K562 (cell line): ENCODE data around the gene DDR2. TPM values are rescaled to one million over a fixed set of nuclear protein-coding genes. Genes with fewer than 3 reads are reported as not detected.

Experiments used
- ATAC-seq: fragments of 200-7000 bp; cut with Tn5 transposase; 3 replicates; pipeline ENCODE4 v1.9.1; 2020; ENCODE audit warnings: moderate library complexity
- BruUV-seq: library from RNA; stranded (reverse); fragments of 400-500 nt; replicated peaks from 2 replicates; lab custom pipeline; 2021; lab: Mats Ljungman, UMichigan
- CTCF ChIA-PET: fragments of 300-600 bp; formaldehyde crosslinking; extraction: SDS; loops from one replicate; lab custom pipeline; 2021; ENCODE audit warnings: low intra/inter-chr PET ratio; lab: Yijun Ruan, JAX
- POLR2A ChIA-PET: fragments of 300-600, 350-650 bp; sonication (Branson Sonifier 250); formaldehyde crosslinking; extraction: SDS; loops from one replicate; lab custom pipeline; 2021; ENCODE audit warnings: antibody characterized with exemption, inconsistent platforms; lab: Yijun Ruan, JAX
- DNase-seq, 4 experiments: peaks; one replicate each; pipeline versions ENCODE4 v3.0.0 to v3.0.0-alpha.2; 2011 to 2018; ENCODE audit warnings: low spot score in 3 of 4, mixed read lengths in 3 of 4; ENCODE audit errors: extremely low read depth in 1 of 4
- FAIRE-seq: peaks from 2 replicates; lab custom pipeline; 2011; peaks lifted over from hg19 to GRCh38; lab: Jason Lieb, UNC
- H2AFZ ChIP-seq: 2 replicates; pipeline ENCODE4 v1.6.0; 2011; ENCODE audit warnings: low read depth, low read length, control low read depth, inconsistent platforms
- H3K27ac ChIP-seq: fragments of 200-600 bp; 3 replicates; pipeline ENCODE4 v1.8.0; 2011; ENCODE audit warnings: low read depth, mild to moderate bottlenecking, control low read depth, inconsistent platforms, low read length, moderate library complexity, mixed read lengths; ENCODE audit errors: extremely low read depth
- H3K27me3 ChIP-seq, 2 experiments: fragments of 300-600 bp in 1 of 2; 2 replicates in 1 of 2; 3 replicates in 1 of 2; pipeline versions ENCODE4 v1.6.0 to v1.8.0; 2011; ENCODE audit warnings: inconsistent platforms in 2 of 2, low read length in 2 of 2, mild to moderate bottlenecking in 1 of 2, mixed read lengths in 1 of 2, moderate library complexity in 1 of 2; ENCODE audit not compliant: control insufficient read depth in 2 of 2, insufficient read depth in 2 of 2
- H3K36me3 ChIP-seq: fragments of 300-600 bp; 3 replicates; pipeline ENCODE4 v1.8.0; 2011; ENCODE audit warnings: mild to moderate bottlenecking, low read length, inconsistent platforms; ENCODE audit not compliant: control insufficient read depth, insufficient read depth
- H3K4me1 ChIP-seq, 2 experiments: fragments of 200-600 bp in 1 of 2; replicated peaks in 1 of 2; 2 replicates in 1 of 2; 3 replicates in 1 of 2; pipeline versions ENCODE4 v1.5.1 to v1.8.0; 2011; ENCODE audit warnings: inconsistent platforms in 2 of 2, low read length in 2 of 2, mild to moderate bottlenecking in 1 of 2, mixed read lengths in 1 of 2, moderate library complexity in 1 of 2; ENCODE audit not compliant: control insufficient read depth in 2 of 2, insufficient read depth in 2 of 2
- H3K4me2 ChIP-seq: 2 replicates; pipeline ENCODE4 v1.6.1; 2011; ENCODE audit warnings: low read length, control low read depth, inconsistent platforms, mixed read lengths; ENCODE audit not compliant: insufficient read depth
- H3K4me3 ChIP-seq: fragments of 200-600 bp; sonication (generic), shearing (Covaris generic); 2 replicates; pipeline ENCODE4 v1.5.1; 2016; ENCODE audit warnings: control low read depth, inconsistent platforms
- H3K79me2 ChIP-seq: fragments of 200-600 bp; 3 replicates; pipeline ENCODE4 v1.8.0; 2011; ENCODE audit warnings: low read length, inconsistent platforms; ENCODE audit not compliant: control insufficient read depth, insufficient read depth
- H3K9ac ChIP-seq, 2 experiments: 2 replicates each; pipeline versions ENCODE4 v1.6.0 to v1.6.1; 2011; ENCODE audit warnings: low read depth in 2 of 2, low read length in 2 of 2, control low read depth in 1 of 2, inconsistent platforms in 1 of 2, mild to moderate bottlenecking in 1 of 2, mixed read lengths in 1 of 2; ENCODE audit not compliant: insufficient read depth in 1 of 2
- H3K9me1 ChIP-seq: one replicate; pipeline ENCODE4 v1.6.0; 2011; ENCODE audit warnings: inconsistent platforms, mild to moderate bottlenecking, low read length, moderate library complexity; ENCODE audit not compliant: control insufficient read depth, insufficient read depth
- H3K9me3 ChIP-seq: replicated peaks from 2 replicates; pipeline ENCODE4 v1.5.1; 2011; ENCODE audit warnings: low read depth, low read length, inconsistent platforms; ENCODE audit not compliant: control insufficient read depth, insufficient read depth
- H4K20me1 ChIP-seq: replicated peaks from 2 replicates; pipeline ENCODE4 v1.6.1; 2011; ENCODE audit warnings: low read length, inconsistent platforms, mixed read lengths; ENCODE audit not compliant: control insufficient read depth, insufficient read depth
- CCNT2 ChIP-seq: IDR thresholded peaks from 2 replicates; pipeline ENCODE4 v1.6.1; 2011; ENCODE audit warnings: borderline replicate concordance, low read depth, mild to moderate bottlenecking, moderate library complexity, mixed read lengths, low read length; ENCODE audit not compliant: insufficient read length; ENCODE audit errors: extremely low read depth
- EZH2 ChIP-seq: IDR thresholded peaks from 2 replicates; pipeline ENCODE4 v1.6.1; 2012; ENCODE audit warnings: low read depth, mild to moderate bottlenecking, inconsistent platforms, low read length, borderline replicate concordance
- FOXA3 ChIP-seq, 2 experiments: fragments of 450-650 bp in 1 of 2; sonication (generic) in 1 of 2; formaldehyde crosslinking; IDR thresholded peaks in 1 of 2; conservative IDR thresholded peaks in 1 of 2; 2 replicates each; pipeline versions ENCODE4 v1.4.0 to v1.8.0; 2020 to 2022; ENCODE audit warnings: mild to moderate bottlenecking in 2 of 2, missing genetic modification reagents in 1 of 2
- FOXO4 ChIP-seq: fragments of 450-650 bp; formaldehyde crosslinking; IDR thresholded peaks from 2 replicates; pipeline ENCODE4 v1.4.0; 2020; ENCODE audit warnings: mild to moderate bottlenecking, moderate library complexity
- IRF1 ChIP-seq: sonication (generic); formaldehyde crosslinking; IDR thresholded peaks from 2 replicates; pipeline ENCODE4 v1.8.0; 2022; ENCODE audit warnings: missing genetic modification reagents, mild to moderate bottlenecking, borderline replicate concordance
- SMC3 ChIP-seq: conservative IDR thresholded peaks from 2 replicates; pipeline ENCODE4 v1.6.1; 2011; ENCODE audit warnings: low read depth, low read length, improper control_type of control experiment; ENCODE audit not compliant: insufficient read depth
- THAP7 ChIP-seq: fragments of 250-450 bp; sonication (Bioruptor Pico); IDR thresholded peaks from 2 replicates; pipeline ENCODE4 v1.5.0; 2021
- YY1 ChIP-seq, 3 experiments: IDR thresholded peaks; 2 replicates each; pipeline ENCODE4 v1.6.1; 2011; ENCODE audit warnings: low read length in 2 of 3, mild to moderate bottlenecking in 2 of 3, moderate library complexity in 2 of 3, borderline replicate concordance in 1 of 3, control low read depth in 1 of 3, low read depth in 1 of 3; ENCODE audit not compliant: insufficient read depth in 3 of 3, insufficient replicate concordance in 2 of 3, control insufficient read depth in 1 of 3, insufficient read length in 1 of 3; ENCODE audit errors: extremely low read depth in 1 of 3
- ZNF24 ChIP-seq: fragments of 450-650 bp; IDR thresholded peaks from 2 replicates; pipeline ENCODE4 v1.6.1; 2016
- ZNF263 ChIP-seq: sonication (generic); formaldehyde crosslinking; IDR thresholded peaks from 2 replicates; pipeline ENCODE4 v1.8.0; 2022; ENCODE audit warnings: mild to moderate bottlenecking, missing genetic modification reagents, borderline replicate concordance
- ZNF347 ChIP-seq: fragments of 450-650 bp; formaldehyde crosslinking; IDR thresholded peaks from 2 replicates; pipeline ENCODE4 v1.4.0; 2020; ENCODE audit warnings: low read depth, mild to moderate bottlenecking, moderate library complexity
- ZNF707 ChIP-seq: fragments of 250-450 bp; sonication (Bioruptor Pico); conservative IDR thresholded peaks from 2 replicates; pipeline ENCODE4 v1.8.0; 2022; ENCODE audit warnings: inconsistent platforms, mild to moderate bottlenecking, moderate library complexity
- ZNF766 ChIP-seq: fragments of 200-800 bp; sonication (Bioruptor generic); conservative IDR thresholded peaks from 2 replicates; pipeline ENCODE4 v1.6.1; 2016; ENCODE audit warnings: missing genetic modification characterization, missing compliant biosample characterization
- in situ Hi-C: fragments of 300-500 bp; cut with MboI; formaldehyde crosslinking; loops from 4 replicates; pipeline ENCODE4 v1.15.0; 2018; ENCODE audit warnings: inconsistent platforms, mixed read lengths
- intact Hi-C: fragments of 100-400 bp; cut with micrococcal nuclease; formaldehyde crosslinking; loops from 2 replicates; pipeline ENCODE4 v1.14.2; 2022
- polyA plus RNA-seq, 8 experiments: library from polyadenylated mRNA; depleted of rRNA in 4 of 8; stranded (reverse) in 5 of 8; unstranded in 3 of 8; fragments of >200 nt; fragmentation: Nextera tagmentation in 2 of 8; fragmentation: Illumina TruSeq in 1 of 8; extraction: Ambion mirVana in 2 of 8; extraction: Trizol in 1 of 8; gene quantifications; 2 replicates each; pipeline versions ENCODE4 v1.2.1 to v1.2.3, GENCODE V29; 2011 to 2014; ENCODE audit warnings: inconsistent platforms in 1 of 8, missing spikeins in 1 of 8
- total RNA-seq, 7 experiments: library from RNA; depleted of rRNA in 6 of 7; stranded (reverse); fragments of >200 nt in 6 of 7; fragmentation: Illumina TruSeq in 2 of 7; extraction: Trizol in 2 of 7; gene quantifications; 2 replicates each; pipeline versions ENCODE4 v1.2.1 to v1.2.3, GENCODE V29; 2011 to 2021; ENCODE audit warnings: low replicate concordance in 1 of 7

DDR2 gene
- total and polyA plus RNA-seq, 9 of the 15 experiments (the other 6 are each of a cell fraction or from before 2014, with no cell fraction given), result 0.36 to 2.0 (median 1.1) TPM

GRCh38 chr1:162662013-162662412, 29.7 kb downstream of the DDR2 start:
- Histone ChIP-seq H3K79me2 (no peaks in the 10 kb centered on the region), H3K4me1 (no peaks in the 10 kb centered on the region), H3K36me3 (no peaks in the 10 kb centered on the region), H3K4me3 (no peak overlapping the region), H3K27me3 (no peaks in the 10 kb centered on the region; a peak in 1 of 5 replicates), H3K27ac (no peak overlapping the region), H3K9me1 (no peaks in the 10 kb centered on the region), H4K20me1 (no peaks in the 10 kb centered on the region), H3K9ac (no peak overlapping the region), H2AFZ (no peak overlapping the region), H3K4me2 (no peak overlapping the region), H3K9me3 (no peaks in the 10 kb centered on the region)
- no peak for TF ChIP-seq ZNF707
- peak; percentile 94 for TF ChIP-seq ZNF24
- TF ChIP-seq FOXO4 (CRISPR knock-in tag), result no peak
- no peak for TF ChIP-seq ZNF766
- CTCF ChIA-PET, result no interaction called here
- ATAC-seq (no peak), DNase-seq (no peak), FAIRE-seq (no peak)
- in situ Hi-C loops, result no loop called here
- BruUV-seq, result no TSS peak
- POLR2A ChIA-PET, result interaction anchor here (0.8 to 1.7 kb wide), 3 partner anchors 9 to 54 kb away, joined by 3 read pairs; no protein-coding TSS in a partner anchor
- intact Hi-C loops, result no loop called here

DNA sequence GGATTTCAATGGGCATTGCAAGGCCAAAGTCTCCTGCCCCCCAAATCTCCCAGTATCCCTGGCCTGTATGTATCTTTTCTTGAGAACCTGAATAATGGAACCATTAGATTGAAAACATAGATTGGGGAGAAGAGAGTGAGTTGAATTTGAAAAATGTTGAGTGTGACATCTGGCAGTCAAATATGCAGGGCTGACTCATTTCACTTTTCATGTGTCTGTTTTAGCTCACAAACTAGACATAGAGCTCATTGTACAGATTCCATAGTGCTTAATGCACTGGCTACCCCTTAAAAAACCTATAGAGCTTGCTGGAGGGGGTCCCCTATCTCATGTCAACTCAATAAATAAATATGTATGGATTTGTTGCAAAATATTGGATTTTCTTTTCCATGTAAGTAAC, 30.8 kb downstream of the DDR2 start:
- POLR2A ChIA-PET, result interaction anchor here (0.9 to 1.0 kb wide), 2 partner anchors 9 to 21 kb away, joined by 3 to 4 read pairs; no protein-coding TSS in a partner anchor
- no peaks in the 10 kb centered on the region; a peak in 1 of 5 replicates for H3K27me3 ChIP-seq
- FAIRE-seq (no peak), DNase-seq (no peak), ATAC-seq (no peak)
- H3K4me1 ChIP-seq, result no peaks in the 10 kb centered on the region
- CTCF ChIA-PET, result no interaction called here
- no peak overlapping the region for H3K9ac ChIP-seq
- no peaks in the 10 kb centered on the region for H3K9me3 ChIP-seq
- intact Hi-C loops, result no loop called here
- H4K20me1 ChIP-seq, result no peaks in the 10 kb centered on the region
- H3K36me3 ChIP-seq, result no peaks in the 10 kb centered on the region
- in situ Hi-C loops, result no loop called here
- BruUV-seq, result no TSS peak
- no peak overlapping the region for H2AFZ ChIP-seq
- H3K9me1 ChIP-seq, result no peaks in the 10 kb centered on the region
- H3K27ac ChIP-seq, result no peak overlapping the region
- no peaks in the 10 kb centered on the region for H3K79me2 ChIP-seq
- H3K4me2 ChIP-seq, result no peak overlapping the region
- no peak overlapping the region for H3K4me3 ChIP-seq
- TF ChIP-seq THAP7 (no peak), FOXA3 (CRISPR knock-in tag; conservative IDR thresholded peaks at IDR 0.05 in 1 of 2, IDR thresholded peaks at IDR 0.05 in 1 of 2) (no peak), IRF1 (CRISPR knock-in tag) (no peak), EZH2 (no peak), CCNT2 (no peak), ZNF263 (CRISPR knock-in tag) (no peak), ZNF347 (CRISPR knock-in tag) (no peak), SMC3 (no peak), YY1 (IDR thresholded peaks at IDR 0.05; ENCODE audit: borderline replicate concordance in 1 of 3, control insufficient read depth in 1 of 3, extremely low read depth in 1 of 3, insufficient read depth in 3 of 3, insufficient read length in 1 of 3, insufficient replicate concordance in 2 of 3, low read depth in 1 of 3, low read length in 2 of 3) (no peak)
